GM04503 (cell line): ENCODE measurements around the gene UBE2L3.
"Not testable (repeated sequence)": the region's sequence is repeated elsewhere in the genome, so short reads cannot be mapped to it uniquely, and the experiment has no call there.

Experiments used
- DNase-seq: peaks from one replicate; pipeline ENCODE4 v3.0.0-alpha.2; 2012; ENCODE audit warnings: low read depth

Gene UBE2L3

DNA sequence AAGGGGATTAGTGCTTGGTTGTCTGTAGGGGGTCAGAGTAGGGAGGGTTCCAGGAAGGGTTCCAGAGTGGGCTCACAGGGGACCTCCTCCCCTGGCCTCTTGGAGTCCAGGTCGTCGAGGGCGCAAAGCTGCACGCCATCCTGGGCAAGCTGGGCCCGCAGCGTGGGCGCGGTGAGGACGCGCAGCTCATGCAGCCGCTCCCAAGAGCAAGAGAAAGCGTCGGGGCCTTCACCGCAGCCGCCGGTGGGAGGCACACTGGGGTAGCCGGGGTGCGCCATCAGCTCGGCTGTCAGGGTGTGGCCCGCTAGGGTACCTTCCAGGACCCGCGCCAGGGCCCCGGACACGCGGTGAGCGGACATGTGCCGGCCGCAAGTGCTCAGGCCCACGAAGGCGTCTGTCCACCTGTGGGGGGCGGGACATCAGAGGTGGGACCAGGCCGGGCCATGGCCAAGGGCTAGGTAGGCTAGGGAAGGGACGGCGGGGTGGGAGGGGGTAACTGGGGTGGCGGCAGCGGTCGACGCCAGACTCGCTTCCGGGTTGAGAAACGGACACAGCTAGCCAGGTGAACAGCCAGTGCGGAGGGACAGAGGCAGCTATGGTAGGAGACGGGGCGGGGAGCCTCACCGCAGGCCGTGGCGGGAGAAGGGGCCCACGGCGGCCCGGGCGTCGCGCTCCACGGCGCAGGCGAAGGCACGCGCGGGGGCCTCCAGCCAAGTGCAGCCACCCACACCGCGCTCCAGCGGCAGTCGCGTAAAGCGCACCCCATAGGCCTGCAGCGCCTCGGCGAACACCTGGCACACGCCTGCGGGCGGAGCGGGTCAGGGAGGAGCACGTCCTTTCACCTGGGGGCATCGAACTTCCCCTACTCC, 61.1 kb downstream of the UBE2L3 start:
- DNase-seq: no peak

DNA sequence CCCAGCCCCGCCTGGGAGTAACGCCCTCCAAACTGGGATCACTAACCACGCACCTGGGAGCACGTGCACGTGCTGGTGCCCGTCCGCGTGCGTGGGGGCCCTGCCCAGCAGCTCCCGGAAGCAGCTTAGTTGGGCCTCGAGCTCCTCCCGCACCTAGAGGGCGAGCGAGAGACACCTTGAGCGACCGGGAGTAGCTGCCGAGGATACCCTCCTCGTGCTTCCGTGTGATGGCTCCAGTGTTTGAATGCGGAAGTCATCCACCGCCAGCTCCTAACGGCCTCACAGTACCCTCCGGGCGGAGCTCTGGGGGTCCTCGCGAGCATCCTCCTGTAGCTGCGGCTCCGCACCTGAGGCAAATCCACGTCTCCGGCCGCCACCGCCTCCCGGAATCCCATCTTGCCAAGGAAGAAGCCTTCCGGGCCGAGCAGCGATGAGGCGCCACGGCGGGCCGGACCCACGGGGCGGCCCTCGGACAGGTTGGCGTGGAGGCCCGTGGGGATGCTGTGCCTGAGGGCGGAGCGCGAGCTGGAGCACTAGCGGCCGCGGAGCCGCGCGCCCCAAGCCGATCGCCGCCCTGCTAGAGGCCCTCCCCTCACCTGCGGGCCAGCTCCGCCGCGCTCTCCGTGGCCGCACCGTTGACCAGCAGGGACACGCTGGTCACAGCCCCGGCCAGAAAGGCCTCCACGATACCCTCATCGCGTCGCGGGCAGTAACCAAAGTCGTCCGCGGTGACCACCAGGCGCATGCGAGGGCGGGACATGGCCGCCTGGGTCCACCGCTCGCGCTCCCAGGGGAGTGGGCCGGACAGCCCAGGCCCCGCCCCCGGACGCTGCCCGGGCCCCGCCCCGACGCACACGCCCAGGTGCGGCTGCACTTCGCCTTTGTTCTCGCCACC, 62.0 kb downstream of the UBE2L3 start, which contains the start of gene YDJC:
TSS of gene YDJC (minus strand) at position 768 of the 895 bp plus-strand sequence. CDS start at position 760, 8 bp downstream.
- no peak for DNase-seq

DNA sequence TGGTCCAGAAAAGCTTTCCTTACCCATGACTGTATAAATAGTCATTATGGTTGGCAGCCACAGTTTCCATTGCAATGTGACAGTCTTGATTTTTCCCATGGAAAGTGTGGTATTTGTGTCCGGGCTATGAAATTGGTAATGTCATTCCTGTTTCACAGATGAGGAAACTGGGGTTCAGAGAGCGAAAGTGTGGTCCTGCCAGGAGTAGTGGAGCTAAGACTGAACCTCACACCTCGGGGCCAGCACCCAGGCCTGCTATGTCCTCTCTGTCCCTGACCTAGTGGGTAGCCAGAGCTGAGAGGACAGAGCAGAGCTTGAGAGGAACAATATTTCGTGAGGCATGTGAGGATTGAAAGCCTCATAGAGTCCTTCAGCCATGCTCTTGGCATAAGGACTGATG, 63.5 kb downstream of the UBE2L3 start:
- no peak for DNase-seq

DNA sequence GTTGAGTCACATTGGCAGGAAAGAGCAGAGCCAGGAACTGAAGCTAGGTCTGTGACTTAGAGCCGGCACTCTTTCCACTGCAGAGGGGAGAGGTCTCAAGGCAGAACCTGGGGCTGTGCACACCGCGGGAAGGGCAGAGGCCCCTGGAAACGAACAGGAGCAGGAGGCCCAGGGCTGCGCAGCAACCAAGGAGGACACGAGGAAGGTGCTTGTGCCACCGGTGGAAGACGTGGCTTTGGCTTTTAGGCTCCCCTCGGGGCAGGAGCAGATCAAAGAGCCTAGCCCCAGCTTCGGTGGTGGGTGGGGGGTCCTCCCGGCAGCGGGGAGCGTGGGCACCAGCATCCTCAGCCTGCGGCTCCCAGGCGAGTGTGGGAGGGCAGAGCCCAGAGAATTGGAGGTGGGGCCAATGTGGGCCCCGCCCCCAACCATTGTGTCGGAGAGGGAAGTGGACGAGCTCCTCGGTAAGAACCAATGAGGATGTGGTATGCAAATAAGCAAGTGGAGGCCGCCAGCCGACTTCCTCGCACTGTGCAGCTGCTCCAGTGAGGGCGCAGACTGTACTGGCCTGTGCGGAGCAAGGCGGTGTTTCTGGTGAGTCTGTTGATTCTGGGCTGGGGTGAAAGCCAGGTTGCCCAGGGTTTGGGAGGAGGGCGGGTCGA, 64.9 kb downstream of the UBE2L3 start, which contains the start of gene CCDC116:
TSS of gene CCDC116 (plus strand) at position 524 of the 659 bp plus-strand sequence. CDS start 422 bp downstream, outside the sequence.
- DNase-seq: no peak

DNA sequence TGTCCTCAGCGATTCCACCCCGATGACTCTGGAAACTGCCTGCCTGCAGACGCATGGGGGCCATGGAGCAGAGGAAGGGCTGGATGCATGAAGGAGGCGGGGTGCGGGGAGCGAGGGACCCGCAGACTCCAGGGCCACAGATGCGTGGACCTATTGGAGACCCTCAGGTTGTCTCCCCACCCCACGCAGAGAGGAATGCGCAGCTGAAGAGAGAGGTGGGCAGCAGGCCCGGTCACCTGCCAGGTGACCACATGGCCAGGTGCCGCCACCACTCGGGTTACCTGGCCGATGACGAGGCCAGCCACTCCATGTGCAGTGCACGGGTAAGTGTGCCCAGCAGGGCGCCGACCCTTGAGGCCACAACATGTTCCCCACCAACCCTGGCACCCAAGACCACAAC, 65.4 kb downstream of the UBE2L3 start:
- DNase-seq: no peak

DNA sequence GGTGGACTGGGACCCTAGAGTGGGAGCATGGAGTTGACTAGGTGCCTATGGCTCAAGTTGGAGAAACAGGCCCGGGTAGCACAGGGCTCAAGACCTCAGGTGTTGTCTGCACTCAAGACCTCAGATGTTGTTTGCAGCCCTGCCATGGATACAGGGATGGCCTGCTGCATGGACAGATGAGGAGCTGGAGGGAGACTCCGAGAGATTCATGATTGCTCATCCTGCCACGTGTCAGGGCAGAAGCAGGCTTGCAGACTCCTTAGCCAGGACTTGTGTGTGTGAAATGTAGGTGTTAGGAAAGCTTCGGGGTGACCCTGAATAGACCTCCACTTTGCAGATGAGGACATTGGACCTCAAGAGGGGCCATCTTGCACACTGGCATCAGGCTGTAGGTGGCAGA, 66.0 kb downstream of the UBE2L3 start:
- DNase-seq: no peak

DNA sequence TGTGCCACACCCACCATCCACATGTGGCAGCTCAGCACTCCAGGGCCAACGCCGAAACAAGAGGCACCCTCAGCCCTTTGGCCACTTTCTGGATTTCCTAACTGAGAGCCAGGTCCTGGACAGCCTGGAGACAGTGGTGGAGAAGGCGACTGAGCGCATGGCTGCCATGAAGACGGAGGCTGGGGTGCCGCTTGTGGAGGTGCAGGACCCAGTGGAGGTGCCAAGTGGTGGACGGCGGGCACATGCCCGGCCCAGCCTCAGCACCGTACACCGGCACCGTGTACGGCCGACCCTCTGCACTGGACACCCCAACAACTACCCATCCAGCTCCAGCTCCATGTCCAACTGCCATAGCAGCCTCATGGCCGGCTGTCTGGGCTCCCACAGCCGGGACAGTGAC, 66.6 kb downstream of the UBE2L3 start:
- DNase-seq: no peak

DNA sequence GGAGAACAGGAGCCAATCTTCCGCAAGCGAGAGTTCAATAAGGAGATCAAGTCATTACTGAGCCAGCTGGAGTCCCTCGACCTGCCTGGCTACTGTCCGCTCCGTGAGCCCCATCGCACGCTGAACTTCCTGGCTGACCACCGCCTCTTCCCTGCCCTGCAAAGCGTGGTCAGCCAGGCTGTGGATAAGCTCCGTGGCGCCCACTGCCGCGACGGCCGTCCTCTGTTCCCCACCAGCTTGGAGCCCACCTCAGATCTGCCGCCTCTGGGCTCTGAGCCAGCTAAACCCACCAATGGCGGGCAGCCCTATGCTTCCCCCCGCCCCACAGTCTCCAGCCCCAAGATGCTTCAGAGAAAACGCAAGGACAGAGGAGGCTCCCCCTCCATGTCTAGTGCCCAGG, 67.3 kb downstream of the UBE2L3 start:
- no peak for DNase-seq

DNA sequence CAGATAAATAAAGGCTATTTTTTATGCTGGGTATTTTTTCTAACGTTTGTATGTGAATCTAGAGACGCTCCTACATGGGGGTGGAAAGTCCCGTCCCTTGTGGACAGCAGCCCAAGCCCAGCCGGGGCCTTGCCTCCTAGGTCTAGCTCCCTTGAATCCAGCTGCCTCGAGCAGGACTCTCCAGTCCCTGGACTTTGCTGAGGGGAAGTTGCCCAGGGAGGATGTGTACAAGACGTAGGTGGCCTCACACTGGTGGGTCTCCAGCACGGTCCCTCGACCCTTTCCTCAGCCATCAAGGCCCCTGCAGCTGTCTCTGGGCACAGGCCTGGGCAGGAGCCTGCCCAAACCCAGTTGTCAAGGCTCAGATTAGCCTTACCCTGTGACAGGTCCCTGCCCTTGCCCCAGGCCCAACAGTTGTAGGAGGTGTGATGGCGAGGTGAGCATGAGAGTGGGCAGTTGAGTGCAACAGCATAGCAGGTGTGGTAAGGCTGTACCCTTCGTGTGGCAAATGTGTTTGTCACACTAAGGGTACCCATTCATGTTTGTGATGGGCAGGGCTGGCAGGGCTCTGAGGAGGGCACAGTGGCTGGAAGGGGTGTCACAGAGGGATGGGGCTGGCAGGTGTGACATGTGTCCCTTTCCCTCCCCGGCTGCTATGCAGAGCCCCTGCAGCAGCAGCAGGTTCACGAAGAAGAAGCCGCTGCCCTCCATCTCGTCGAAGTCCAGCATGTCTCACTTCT, 68.4 kb downstream of the UBE2L3 start:
- DNase-seq: no peak

DNA sequence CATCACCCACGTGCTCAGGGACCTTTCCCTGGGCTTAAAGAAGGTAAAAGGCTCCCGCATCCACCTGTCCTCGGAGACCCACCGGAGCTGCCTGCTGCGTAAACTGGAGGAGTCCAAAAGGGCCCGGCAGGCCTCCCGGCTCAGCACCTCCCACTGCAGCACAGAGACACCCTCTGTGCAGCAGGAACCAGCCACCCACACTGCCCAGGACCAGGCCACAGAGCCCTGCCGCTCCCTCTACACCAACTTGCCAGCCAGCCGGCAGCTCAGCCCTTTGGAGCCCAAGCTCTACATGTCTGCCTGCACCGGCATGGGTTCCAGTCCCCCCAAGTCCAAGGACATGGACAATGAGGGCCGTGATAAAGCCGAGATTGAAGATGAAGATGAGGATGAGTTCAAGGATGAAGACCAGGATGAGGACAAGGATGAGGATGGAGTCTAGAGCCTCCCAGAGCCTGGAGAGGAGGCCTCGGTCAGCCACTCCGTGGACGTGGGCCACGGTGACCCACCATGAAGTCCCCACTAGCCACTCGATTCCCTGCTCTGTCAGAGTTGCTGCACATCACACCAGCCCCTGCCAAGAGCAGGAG, 69.2 kb downstream of the UBE2L3 start:
- DNase-seq: no peak

DNA sequence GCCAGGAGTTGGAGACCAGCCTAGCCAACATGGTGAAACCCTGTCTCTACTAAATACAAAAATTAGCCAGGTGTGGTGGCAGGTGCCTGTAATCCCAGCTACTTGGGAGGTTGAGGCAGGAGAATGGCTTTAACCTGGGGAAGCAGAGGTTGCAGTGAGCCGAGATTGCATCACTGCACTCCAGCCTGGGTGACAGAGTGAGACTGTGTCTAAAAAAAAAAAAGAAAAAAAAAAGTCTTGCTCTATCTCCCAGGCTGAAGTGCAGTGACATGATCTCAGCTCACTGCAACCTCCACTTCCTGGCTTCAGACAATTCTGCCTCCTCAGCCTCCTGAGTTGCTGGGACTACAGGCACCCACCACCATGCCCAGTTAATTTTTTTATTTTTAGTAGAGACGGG, 69.9 kb downstream of the UBE2L3 start:
- not testable (repeated sequence) for DNase-seq

DNA sequence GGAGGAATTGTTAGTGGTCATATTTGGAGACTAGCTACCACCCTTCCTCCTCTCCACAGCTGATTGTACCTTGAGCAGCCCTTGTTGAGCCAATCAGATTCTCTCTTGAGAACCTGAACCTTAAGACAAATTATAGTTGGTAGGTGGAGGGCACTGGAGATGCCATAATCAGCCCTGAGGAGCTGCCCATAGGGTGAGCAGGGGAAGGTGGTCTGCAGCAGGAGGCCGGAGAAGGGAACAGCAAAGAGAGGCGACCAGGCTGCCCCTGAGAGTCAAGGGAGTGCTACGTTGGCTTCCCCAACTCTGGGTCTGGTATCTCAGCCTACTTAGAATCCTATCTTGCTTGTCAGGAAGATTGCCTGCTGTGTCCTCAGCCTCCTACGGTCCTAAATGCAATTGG, 71.8 kb downstream of the UBE2L3 start:
- DNase-seq: no peak

DNA sequence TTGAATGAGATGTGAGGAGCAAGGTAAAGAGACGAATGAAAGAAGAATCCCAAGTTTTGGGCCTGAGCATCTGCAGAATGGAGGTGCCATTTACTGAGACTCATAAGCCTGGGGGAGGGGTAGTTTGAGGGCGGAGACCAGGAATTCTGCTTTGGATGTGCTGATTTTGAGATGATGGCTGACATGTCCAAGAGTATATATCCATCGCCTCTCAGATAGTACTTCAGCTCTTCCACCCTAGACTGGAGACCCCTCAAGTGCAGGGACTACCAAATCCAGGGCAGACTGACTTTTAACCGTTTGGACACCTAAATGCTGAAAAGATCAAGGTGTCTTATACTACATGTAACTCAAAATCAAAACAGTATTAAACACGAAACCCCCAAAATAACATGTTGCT, 73.3 kb downstream of the UBE2L3 start:
- DNase-seq: no peak

DNA sequence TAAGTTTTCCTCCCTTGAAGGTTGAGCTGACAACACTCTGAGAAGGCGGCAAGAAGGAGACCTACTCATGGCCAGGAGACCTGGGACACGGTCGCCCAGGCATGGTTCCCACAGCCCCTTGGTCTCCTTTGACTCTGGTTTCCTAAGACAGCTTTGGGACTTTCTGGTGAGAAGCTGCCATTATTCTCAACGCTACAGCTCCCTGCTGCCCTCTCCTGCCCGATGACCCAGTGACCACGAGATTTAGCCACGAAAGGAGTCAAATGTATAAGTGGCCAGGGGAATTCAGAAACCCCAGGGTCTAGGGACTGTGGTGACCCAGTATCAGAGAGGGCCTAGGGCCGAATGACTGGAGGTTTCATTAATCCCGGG, 73.9 kb downstream of the UBE2L3 start:
- no peak for DNase-seq

DNA sequence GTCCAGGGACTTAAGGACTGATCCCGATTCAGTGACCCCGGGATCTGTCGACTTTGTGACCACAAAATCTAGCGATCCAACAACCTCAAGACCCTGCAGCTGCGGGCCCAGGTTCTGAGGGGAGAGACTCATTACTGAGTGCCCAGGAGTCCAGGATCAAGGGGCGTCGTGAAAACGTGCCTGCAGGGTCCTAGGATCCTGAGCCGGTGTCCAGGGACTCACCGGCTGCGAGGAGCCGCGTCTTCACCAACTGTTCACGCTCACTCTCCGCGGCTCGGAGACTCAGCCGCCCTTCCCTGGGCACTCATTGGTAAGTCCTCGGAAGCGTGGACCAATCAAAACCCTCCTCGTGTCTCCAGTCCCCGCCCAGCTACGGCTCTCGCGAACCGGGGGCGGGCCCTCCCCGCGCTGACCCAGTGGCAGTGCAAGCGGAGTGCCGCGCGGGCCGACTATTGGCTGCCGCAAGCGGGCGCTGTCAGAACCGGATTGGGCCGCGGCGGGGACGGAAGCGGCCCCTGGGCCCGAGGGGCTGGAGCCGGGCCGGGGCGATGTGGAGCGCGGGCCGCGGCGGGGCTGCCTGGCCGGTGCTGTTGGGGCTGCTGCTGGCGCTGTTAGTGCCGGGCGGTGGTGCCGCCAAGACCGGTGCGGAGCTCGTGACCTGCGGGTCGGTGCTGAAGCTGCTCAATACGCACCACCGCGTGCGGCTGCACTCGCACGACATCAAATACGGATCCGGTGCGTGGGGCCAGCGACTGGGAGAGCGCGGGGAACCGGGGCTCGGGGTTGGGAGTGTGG, 74.5 kb downstream of the UBE2L3 start, which contains the start of gene SDF2L1:
TSS of gene SDF2L1 (plus strand) at position 514 of the 795 bp plus-strand sequence. CDS start at position 549, 35 bp downstream.
- peak; percentile 89 for DNase-seq

DNA sequence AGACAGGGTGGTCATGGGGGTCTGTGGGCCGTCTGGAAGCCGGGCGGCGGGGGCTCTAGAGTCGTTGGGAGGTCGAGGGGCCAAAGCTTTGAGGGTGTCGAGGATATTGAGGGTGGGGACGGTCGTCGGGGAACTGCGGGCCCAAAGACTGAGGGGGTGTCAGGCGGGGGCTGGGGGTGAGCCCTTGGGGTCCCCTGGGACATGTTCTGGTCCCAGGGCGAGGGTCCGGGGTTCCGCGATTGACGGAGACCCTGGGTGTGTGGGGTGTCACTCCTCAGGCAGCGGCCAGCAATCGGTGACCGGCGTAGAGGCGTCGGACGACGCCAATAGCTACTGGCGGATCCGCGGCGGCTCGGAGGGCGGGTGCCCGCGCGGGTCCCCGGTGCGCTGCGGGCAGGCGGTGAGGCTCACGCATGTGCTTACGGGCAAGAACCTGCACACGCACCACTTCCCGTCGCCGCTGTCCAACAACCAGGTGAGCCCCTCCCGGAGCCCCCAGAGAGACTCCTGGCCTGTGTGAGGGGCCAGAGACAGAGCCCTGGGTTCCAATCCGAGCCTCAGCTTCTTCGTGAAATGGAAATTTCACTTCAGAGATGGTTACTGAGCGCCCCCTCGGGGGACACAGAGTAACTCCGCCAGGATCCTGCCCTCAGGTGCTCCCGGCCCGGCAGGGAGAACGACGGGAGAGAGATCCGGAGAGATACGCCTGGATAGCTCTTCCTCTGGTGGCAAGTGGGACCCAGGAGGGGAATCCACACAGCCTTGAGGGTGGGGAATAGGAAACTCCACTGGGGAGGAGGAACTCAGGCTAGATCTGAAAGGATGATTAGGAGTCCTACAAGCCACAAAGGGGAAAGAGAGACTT, 75.3 kb downstream of the UBE2L3 start:
- no peak for DNase-seq

DNA sequence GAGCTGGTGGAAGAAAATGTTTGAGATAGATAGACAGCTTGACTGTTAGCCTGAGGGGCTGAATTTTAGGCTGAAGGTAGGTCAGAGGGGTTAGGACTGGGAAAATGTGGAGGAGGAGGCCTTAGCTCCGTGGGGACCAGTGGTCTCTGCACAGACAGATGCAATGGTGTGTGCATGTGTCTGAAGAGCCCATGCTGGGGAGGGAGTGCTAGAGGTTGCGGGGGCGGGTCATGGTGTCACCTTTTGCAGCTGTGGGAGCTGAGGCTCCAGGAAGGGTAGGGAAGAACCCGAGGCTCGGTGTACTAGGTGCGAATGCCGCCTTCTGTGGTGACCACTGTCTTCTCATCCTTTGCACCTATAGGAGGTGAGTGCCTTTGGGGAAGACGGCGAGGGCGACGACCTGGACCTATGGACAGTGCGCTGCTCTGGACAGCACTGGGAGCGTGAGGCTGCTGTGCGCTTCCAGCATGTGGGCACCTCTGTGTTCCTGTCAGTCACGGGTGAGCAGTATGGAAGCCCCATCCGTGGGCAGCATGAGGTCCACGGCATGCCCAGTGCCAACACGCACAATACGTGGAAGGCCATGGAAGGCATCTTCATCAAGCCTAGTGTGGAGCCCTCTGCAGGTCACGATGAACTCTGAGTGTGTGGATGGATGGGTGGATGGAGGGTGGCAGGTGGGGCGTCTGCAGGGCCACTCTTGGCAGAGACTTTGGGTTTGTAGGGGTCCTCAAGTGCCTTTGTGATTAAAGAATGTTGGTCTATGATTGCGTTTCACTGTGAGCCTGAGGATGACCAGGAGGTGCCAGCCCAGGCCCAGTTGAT, 76.2 kb downstream of the UBE2L3 start:
- DNase-seq: no peak

DNA sequence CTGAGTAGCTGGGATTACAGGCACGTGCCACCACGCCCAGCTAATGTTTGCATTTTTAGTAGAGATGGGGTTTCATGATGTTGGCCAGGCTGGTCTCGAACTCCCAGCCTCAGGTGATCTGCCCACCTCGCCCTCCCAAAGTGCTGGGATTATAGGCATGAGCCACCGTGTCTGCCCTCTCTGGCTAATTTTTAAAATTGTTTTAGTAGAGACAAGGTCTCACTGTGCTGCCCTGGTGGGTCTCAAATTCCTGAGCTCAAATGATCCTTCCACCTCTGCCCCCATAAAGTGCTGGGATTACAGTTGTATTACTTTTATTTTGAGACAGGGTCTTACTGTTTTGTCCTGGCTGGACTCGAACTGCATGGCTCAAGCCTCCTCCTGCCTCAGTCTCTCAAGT, 78.0 kb downstream of the UBE2L3 start:
- not testable (repeated sequence) for DNase-seq
